ENCODE results near the gene EN1.

Gene EN1

GRCh38 chr2:118855451-118856279 lies 8.2 kb upstream of the EN1 start:
- peaks cover 100% of the 10 kb centered on the region for H3K27me3 ChIP-seq (ENCODE audit: insufficient read depth, low read length)
- H3K9me3 ChIP-seq (ENCODE audit: insufficient read depth, low read depth, low read length), result no peaks in the 10 kb centered on the region
- no peak overlapping the region for H3K9ac ChIP-seq (ENCODE audit: low read depth, low read length)
- H3K27ac ChIP-seq (ENCODE audit: low read depth, low read length), result no peak overlapping the region
- peak overlapping the region; percentile 44 for H3K4me3 ChIP-seq (ENCODE audit: low read length)
- peaks cover 34% of the 10 kb centered on the region for H3K4me1 ChIP-seq (ENCODE audit: insufficient read depth, low read length)
- WGBS, result 2% methylated on average over 69 of the region's 69 CpGs
- H3K36me3 ChIP-seq (ENCODE audit: insufficient read depth, low read length), result no peaks in the 10 kb centered on the region

- H3K36me3 ChIP-seq (ENCODE audit: insufficient read depth, low read length), result no peaks in the 10 kb centered on the region
- H3K27ac ChIP-seq (ENCODE audit: low read depth, low read length), result no peak overlapping the region
- H3K4me1 ChIP-seq (ENCODE audit: insufficient read depth, low read length), result peaks cover 34% of the 10 kb centered on the region
- peak overlapping the region; percentile 44 for H3K4me3 ChIP-seq (ENCODE audit: low read length)
- no peak overlapping the region for H3K9ac ChIP-seq (ENCODE audit: low read depth, low read length)
- H3K9me3 ChIP-seq (ENCODE audit: insufficient read depth, low read depth, low read length), result no peaks in the 10 kb centered on the region
- WGBS, result under 1% methylated on average over 26 of the region's 33 CpGs
- peaks cover 100% of the 10 kb centered on the region for H3K27me3 ChIP-seq (ENCODE audit: insufficient read depth, low read length)
Observed at GRCh38 chr2:118854507-118855345, 7.3 kb upstream of the EN1 start.

- WGBS, result 1% methylated on average over 40 of the region's 42 CpGs
- peaks cover 100% of the 10 kb centered on the region for H3K27me3 ChIP-seq (ENCODE audit: insufficient read depth, low read length)
- no peaks in the 10 kb centered on the region for H3K36me3 ChIP-seq (ENCODE audit: insufficient read depth, low read length)
- no peaks in the 10 kb centered on the region for H3K9me3 ChIP-seq (ENCODE audit: insufficient read depth, low read depth, low read length)
- H3K4me1 ChIP-seq (ENCODE audit: insufficient read depth, low read length), result peaks cover 41% of the 10 kb centered on the region
- no peak overlapping the region for H3K9ac ChIP-seq (ENCODE audit: low read depth, low read length)
- H3K27ac ChIP-seq (ENCODE audit: low read depth, low read length), result no peak overlapping the region
- peak overlapping the region; percentile 28 for H3K4me3 ChIP-seq (ENCODE audit: low read length)
Observed at GRCh38 chr2:118853651-118854291, 6.3 kb upstream of the EN1 start.

- H3K9ac ChIP-seq (ENCODE audit: low read depth, low read length), result no peak overlapping the region
- H3K9me3 ChIP-seq (ENCODE audit: insufficient read depth, low read depth, low read length), result no peaks in the 10 kb centered on the region
- no peaks in the 10 kb centered on the region for H3K36me3 ChIP-seq (ENCODE audit: insufficient read depth, low read length)
- peaks cover 40% of the 10 kb centered on the region for H3K4me1 ChIP-seq (ENCODE audit: insufficient read depth, low read length)
- peaks cover 100% of the 10 kb centered on the region for H3K27me3 ChIP-seq (ENCODE audit: insufficient read depth, low read length)
- peak overlapping the region; percentile 28 for H3K4me3 ChIP-seq (ENCODE audit: low read length)
- 2% methylated on average over 25 of the region's 25 CpGs for whole genome bisulfite sequencing
- no peak overlapping the region for H3K27ac ChIP-seq (ENCODE audit: low read depth, low read length)
Observed at GRCh38 chr2:118853129-118853640, 5.7 kb upstream of the EN1 start.

- Histone ChIP-seq H3K36me3 (ENCODE audit: insufficient read depth, low read length) (no peaks in the 10 kb centered on the region), H3K27ac (ENCODE audit: low read depth, low read length) (no peak overlapping the region), H3K4me1 (ENCODE audit: insufficient read depth, low read length) (peaks cover 36% of the 10 kb centered on the region), H3K4me3 (ENCODE audit: low read length) (no peak overlapping the region), H3K9ac (ENCODE audit: low read depth, low read length) (no peak overlapping the region), H3K9me3 (ENCODE audit: insufficient read depth, low read depth, low read length) (no peaks in the 10 kb centered on the region), H3K27me3 (ENCODE audit: insufficient read depth, low read length) (peaks cover 100% of the 10 kb centered on the region)
- WGBS, result under 1% methylated on average over 31 of the region's 31 CpGs
Observed at GRCh38 chr2:118852605-118853128, 5.2 kb upstream of the EN1 start.

- Histone ChIP-seq H3K4me3 (ENCODE audit: low read length) (no peak overlapping the region), H3K4me1 (ENCODE audit: insufficient read depth, low read length) (peaks cover 36% of the 10 kb centered on the region), H3K27ac (ENCODE audit: low read depth, low read length) (no peak overlapping the region), H3K27me3 (ENCODE audit: insufficient read depth, low read length) (peaks cover 100% of the 10 kb centered on the region), H3K9me3 (ENCODE audit: insufficient read depth, low read depth, low read length) (no peaks in the 10 kb centered on the region), H3K9ac (ENCODE audit: low read depth, low read length) (no peak overlapping the region), H3K36me3 (ENCODE audit: insufficient read depth, low read length) (no peaks in the 10 kb centered on the region)
- WGBS, result 4% methylated on average over 17 of the region's 17 CpGs
Observed at GRCh38 chr2:118851650-118852049, 4.2 kb upstream of the EN1 start.

- Histone ChIP-seq H3K27ac (ENCODE audit: low read depth, low read length) (no peak overlapping the region), H3K9me3 (ENCODE audit: insufficient read depth, low read depth, low read length) (no peaks in the 10 kb centered on the region), H3K4me3 (ENCODE audit: low read length) (no peak overlapping the region), H3K9ac (ENCODE audit: low read depth, low read length) (no peak overlapping the region), H3K36me3 (ENCODE audit: insufficient read depth, low read length) (no peaks in the 10 kb centered on the region), H3K27me3 (ENCODE audit: insufficient read depth, low read length) (peaks cover 100% of the 10 kb centered on the region), H3K4me1 (ENCODE audit: insufficient read depth, low read length) (peaks cover 31% of the 10 kb centered on the region)
- 4% methylated on average over 9 of the region's 9 CpGs for WGBS
Observed at GRCh38 chr2:118850901-118851415, 3.5 kb upstream of the EN1 start.

- peaks cover 100% of the 10 kb centered on the region for H3K27me3 ChIP-seq (ENCODE audit: insufficient read depth, low read length)
- 4% methylated on average over 32 of the region's 32 CpGs for WGBS
- H3K4me3 ChIP-seq (ENCODE audit: low read length), result no peak overlapping the region
- H3K27ac ChIP-seq (ENCODE audit: low read depth, low read length), result no peak overlapping the region
- no peaks in the 10 kb centered on the region for H3K9me3 ChIP-seq (ENCODE audit: insufficient read depth, low read depth, low read length)
- peaks cover 31% of the 10 kb centered on the region for H3K4me1 ChIP-seq (ENCODE audit: insufficient read depth, low read length)
- H3K9ac ChIP-seq (ENCODE audit: low read depth, low read length), result no peak overlapping the region
- H3K36me3 ChIP-seq (ENCODE audit: insufficient read depth, low read length), result no peaks in the 10 kb centered on the region
Observed at GRCh38 chr2:118850168-118850900, 2.9 kb upstream of the EN1 start.

GRCh38 chr2:118849226-118850167 lies 2.0 kb upstream of the EN1 start:
- H3K27me3 ChIP-seq (ENCODE audit: insufficient read depth, low read length), result peaks cover 100% of the 10 kb centered on the region
- H3K27ac ChIP-seq (ENCODE audit: low read depth, low read length), result no peak overlapping the region
- no peaks in the 10 kb centered on the region for H3K36me3 ChIP-seq (ENCODE audit: insufficient read depth, low read length)
- 2% methylated on average over 48 of the region's 52 CpGs for WGBS
- H3K4me1 ChIP-seq (ENCODE audit: insufficient read depth, low read length), result peaks cover 38% of the 10 kb centered on the region
- H3K9me3 ChIP-seq (ENCODE audit: insufficient read depth, low read depth, low read length), result no peaks in the 10 kb centered on the region
- H3K9ac ChIP-seq (ENCODE audit: low read depth, low read length), result no peak overlapping the region
- H3K4me3 ChIP-seq (ENCODE audit: low read length), result no peak overlapping the region

Measured in HUES64 (cell line).